HL-60 (cell line): ENCODE data around the gene HNRNPCL1.

Experiments used
- CTCF ChIP-seq: IDR thresholded peaks from one replicate; pipeline ENCODE4 v1.5.1; 2011; ENCODE audit warnings: low read length, control low read depth, inconsistent platforms; ENCODE audit not compliant: insufficient read depth
- GABPA ChIP-seq: IDR thresholded peaks from 2 replicates; pipeline ENCODE4 v1.6.1; 2012; ENCODE audit warnings: low read depth
- POLR2AphosphoS5 ChIP-seq: IDR thresholded peaks from 2 replicates; pipeline ENCODE4 v1.6.1; 2012; ENCODE audit warnings: low read depth
- REST ChIP-seq: IDR thresholded peaks from 2 replicates; pipeline ENCODE4 v1.6.1; 2012; ENCODE audit warnings: low read depth; ENCODE audit not compliant: insufficient replicate concordance

- TF ChIP-seq GABPA (no peak), CTCF (no peak), POLR2AphosphoS5 (no peak), REST (no peak)
Observed at GRCh38 chr1:12798911-12799310, 49.6 kb downstream of the HNRNPCL1 start.
